Measurements from ENCODE around the gene PAQR5. TPM values are rescaled to one million over a fixed set of nuclear protein-coding genes. Genes with fewer than 3 reads are reported as not detected.

Gene PAQR5, protein sequence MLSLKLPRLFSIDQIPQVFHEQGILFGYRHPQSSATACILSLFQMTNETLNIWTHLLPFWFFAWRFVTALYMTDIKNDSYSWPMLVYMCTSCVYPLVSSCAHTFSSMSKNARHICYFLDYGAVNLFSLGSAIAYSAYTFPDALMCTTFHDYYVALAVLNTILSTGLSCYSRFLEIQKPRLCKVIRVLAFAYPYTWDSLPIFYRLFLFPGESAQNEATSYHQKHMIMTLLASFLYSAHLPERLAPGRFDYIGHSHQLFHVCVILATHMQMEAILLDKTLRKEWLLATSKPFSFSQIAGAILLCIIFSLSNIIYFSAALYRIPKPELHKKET
- total RNA-seq (2012; rRNA removed), result 11.4 and 17.5 TPM in 2 replicates

DNA sequence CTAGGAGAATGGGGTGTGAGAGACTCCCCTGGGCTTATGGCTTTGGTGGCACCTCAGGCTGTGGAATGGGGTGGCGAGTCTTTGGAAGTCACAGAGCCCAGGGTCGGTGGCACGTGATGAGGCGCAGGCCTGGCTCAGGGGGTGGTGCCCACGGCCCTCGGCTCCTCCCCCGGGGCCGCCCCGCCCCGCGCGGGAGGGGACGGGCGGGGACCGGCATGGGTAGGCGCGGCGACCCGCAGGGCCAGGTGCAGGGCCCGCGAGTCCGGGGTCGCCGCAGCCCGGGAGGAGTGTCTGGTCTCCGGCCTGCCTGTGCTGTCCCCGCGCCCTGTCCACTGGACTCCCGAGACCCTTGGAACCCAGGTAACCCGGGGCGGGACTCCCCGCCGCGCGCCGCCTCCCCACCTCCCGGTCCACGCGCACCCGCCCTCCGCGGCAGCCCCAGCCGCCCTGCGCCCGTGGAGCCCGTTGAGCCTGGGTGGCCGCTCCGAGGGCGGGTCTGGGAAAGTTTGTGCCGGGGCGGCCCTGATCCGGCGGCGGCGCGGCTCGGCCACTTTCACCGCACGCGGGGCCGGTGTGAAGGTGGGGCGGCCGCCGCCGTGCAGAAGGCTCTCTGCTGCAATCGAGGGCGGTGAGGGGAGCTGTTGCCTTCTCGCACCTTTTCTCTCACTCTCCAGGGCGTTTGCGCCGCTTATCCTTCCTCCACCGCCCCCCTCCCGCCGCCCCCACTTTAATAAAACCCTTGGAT is at the start of gene PAQR5:
TSS of gene PAQR5 (plus strand) at position 216 of the 745 bp plus-strand sequence. CDS start 61,169 bp downstream, outside the sequence.
- Histone ChIP-seq H3K4me1 (ENCODE audit: control insufficient read depth, insufficient read depth, low read length) (peaks cover 34% of the 10 kb centered on the region), H3K27me3 (ENCODE audit: control insufficient read depth, insufficient read depth, low read length) (no peaks in the 10 kb centered on the region), H3K9me3 (replicated peaks; ENCODE audit: low read length) (no peaks in the 10 kb centered on the region), H3K9ac (ENCODE audit: low read depth, low read length) (peak within 1 kb of the TSS; percentile 82), H3K4me3 (ENCODE audit: low read length) (peak within 1 kb of the TSS; percentile 84), H3K4me2 (ENCODE audit: low read length) (peak within 1 kb of the TSS; percentile 83), H3K36me3 (ENCODE audit: insufficient read depth, low read length) (no peaks in the 10 kb centered on the region)

DNA sequence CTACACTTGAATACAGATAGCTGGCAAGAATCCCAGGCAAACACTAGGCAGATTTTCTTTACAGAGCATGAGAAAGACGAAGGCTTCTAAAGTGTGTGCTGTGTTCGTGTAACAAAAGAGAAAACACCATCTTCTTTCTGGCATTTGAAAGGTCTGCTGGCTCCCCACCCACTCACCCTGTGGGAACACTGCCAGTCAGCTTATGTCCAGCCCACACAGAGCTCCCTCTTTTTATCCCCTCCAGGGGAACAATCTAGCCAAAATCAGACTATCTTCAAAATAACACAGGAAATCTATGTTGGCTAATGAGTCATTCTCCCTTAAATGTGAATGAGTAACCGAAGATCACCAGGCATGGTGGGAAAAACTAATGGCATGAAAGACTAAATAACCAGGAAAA is 45.6 kb upstream of the PAQR5 start:
- peaks cover 16% of the 10 kb centered on the region for H3K4me1 ChIP-seq (ENCODE audit: control insufficient read depth, insufficient read depth, low read length)
- H3K36me3 ChIP-seq (ENCODE audit: insufficient read depth, low read length), result no peaks in the 10 kb centered on the region
- peak overlapping the region; percentile 62 for H3K9ac ChIP-seq (ENCODE audit: low read depth, low read length)
- H3K9me3 ChIP-seq (replicated peaks; ENCODE audit: low read length), result no peaks in the 10 kb centered on the region
- H3K27me3 ChIP-seq (ENCODE audit: control insufficient read depth, insufficient read depth, low read length), result no peaks in the 10 kb centered on the region
- peak overlapping the region; percentile 74 for H3K4me2 ChIP-seq (ENCODE audit: low read length)
- peak overlapping the region; percentile 39 for H3K4me3 ChIP-seq (ENCODE audit: low read length)

DNA sequence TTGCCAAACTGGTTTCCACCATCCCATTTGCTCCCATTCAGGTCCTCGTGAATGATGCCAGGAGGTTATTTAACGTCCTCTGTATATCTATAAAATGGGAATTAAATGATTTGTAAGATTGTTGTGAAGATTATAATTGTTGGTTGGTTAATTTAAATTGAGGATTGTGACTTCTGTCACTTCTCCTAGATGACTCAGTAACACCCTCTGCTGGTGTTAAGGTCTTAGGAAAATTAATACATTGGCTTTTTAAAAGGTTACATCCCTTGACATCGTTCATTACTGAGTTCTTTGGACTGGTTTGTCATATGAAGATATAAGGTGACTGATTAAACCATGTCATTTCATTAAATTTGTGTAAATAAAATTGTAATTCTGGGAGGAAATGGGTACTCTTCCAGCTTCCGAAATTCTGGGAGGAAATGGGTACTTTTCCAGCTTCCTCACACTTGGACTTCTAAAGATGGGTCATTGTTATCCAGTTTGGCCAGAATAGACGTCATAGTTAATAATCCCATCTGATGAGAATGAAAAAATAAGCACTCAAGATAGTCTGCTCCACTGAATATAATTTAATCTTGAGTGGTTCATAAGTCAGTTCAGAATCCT is 33.3 kb upstream of the PAQR5 start:
- H3K4me2 ChIP-seq (ENCODE audit: low read length), result no peak overlapping the region
- no peak overlapping the region for H3K9ac ChIP-seq (ENCODE audit: low read depth, low read length)
- H3K4me1 ChIP-seq (ENCODE audit: control insufficient read depth, insufficient read depth, low read length), result no peaks in the 10 kb centered on the region
- no peaks in the 10 kb centered on the region for H3K9me3 ChIP-seq (replicated peaks; ENCODE audit: low read length)
- H3K4me3 ChIP-seq (ENCODE audit: low read length), result no peak overlapping the region
- no peaks in the 10 kb centered on the region for H3K27me3 ChIP-seq (ENCODE audit: control insufficient read depth, insufficient read depth, low read length)
- peaks cover 7% of the 10 kb centered on the region for H3K36me3 ChIP-seq (ENCODE audit: insufficient read depth, low read length)

DNA sequence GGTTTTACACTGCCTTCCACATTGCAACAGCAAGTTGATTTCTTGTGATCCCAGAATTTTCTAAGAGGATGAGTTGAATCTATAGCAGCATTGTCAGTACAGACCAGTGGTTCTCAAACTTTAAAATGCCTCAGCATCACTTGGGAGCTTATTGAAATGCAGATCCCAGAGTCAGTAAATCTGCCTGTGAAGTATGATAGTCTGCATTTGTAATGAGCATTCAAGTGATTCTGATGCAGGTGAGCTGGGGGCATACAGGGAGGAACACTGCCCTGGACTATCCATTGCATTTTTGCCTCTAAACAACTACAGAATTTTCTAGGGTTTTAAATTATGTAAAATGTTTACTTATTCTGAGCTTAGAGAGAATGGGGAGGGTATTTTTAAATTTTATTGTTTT is 27.5 kb upstream of the PAQR5 start:
- H3K27me3 ChIP-seq (ENCODE audit: control insufficient read depth, insufficient read depth, low read length), result no peaks in the 10 kb centered on the region
- no peaks in the 10 kb centered on the region for H3K9me3 ChIP-seq (replicated peaks; ENCODE audit: low read length)
- H3K4me2 ChIP-seq (ENCODE audit: low read length), result no peak overlapping the region
- H3K4me1 ChIP-seq (ENCODE audit: control insufficient read depth, insufficient read depth, low read length), result no peaks in the 10 kb centered on the region
- no peak overlapping the region for H3K4me3 ChIP-seq (ENCODE audit: low read length)
- no peak overlapping the region for H3K9ac ChIP-seq (ENCODE audit: low read depth, low read length)
- H3K36me3 ChIP-seq (ENCODE audit: insufficient read depth, low read length), result peaks cover 7% of the 10 kb centered on the region

DNA sequence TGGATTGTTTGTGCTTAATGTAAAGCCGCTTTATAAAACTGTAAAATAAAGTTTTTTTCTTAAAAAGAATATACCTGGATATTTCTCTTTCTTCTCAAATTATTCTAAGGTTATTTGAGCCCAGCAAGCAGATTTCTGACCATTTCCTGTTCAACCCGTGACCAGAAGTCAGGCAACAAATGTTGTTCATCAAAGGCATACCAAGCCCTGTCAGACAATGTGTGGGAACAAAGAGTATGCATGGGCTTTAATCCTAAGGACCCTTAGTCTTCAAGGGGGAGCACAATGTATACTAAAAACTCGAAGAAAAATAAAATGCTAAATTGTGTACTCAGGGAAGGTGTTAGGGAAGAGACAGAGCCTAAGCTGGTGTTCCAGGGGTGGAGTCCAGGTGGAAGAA is 26.6 kb upstream of the PAQR5 start:
- peaks cover 7% of the 10 kb centered on the region for H3K36me3 ChIP-seq (ENCODE audit: insufficient read depth, low read length)
- no peaks in the 10 kb centered on the region for H3K9me3 ChIP-seq (replicated peaks; ENCODE audit: low read length)
- no peaks in the 10 kb centered on the region for H3K27me3 ChIP-seq (ENCODE audit: control insufficient read depth, insufficient read depth, low read length)
- no peaks in the 10 kb centered on the region for H3K4me1 ChIP-seq (ENCODE audit: control insufficient read depth, insufficient read depth, low read length)
- no peak overlapping the region for H3K4me2 ChIP-seq (ENCODE audit: low read length)
- H3K9ac ChIP-seq (ENCODE audit: low read depth, low read length), result no peak overlapping the region
- H3K4me3 ChIP-seq (ENCODE audit: low read length), result no peak overlapping the region

DNA sequence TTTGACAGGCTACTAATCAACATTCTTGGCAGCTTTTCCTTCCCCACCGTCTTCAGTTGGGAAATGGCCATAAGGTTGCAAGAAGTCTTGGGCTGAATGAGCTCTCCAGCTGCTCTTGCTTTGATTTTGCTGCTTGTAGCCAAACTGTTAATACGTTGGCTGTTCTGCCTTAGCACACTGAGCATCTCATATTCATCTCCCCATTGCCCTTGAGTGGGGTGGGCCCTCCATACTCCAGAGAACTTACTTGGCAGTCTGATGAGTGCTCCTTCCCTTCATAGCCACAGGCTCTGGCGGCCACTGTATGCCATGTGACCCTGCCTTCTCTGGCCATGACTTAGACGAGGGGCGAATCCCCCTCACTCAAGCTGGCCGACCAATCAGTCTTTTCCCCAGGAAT is 25.8 kb upstream of the PAQR5 start:
- Histone ChIP-seq H3K4me3 (ENCODE audit: low read length) (no peak overlapping the region), H3K4me2 (ENCODE audit: low read length) (no peak overlapping the region), H3K9ac (ENCODE audit: low read depth, low read length) (no peak overlapping the region), H3K36me3 (ENCODE audit: insufficient read depth, low read length) (peaks cover 7% of the 10 kb centered on the region), H3K4me1 (ENCODE audit: control insufficient read depth, insufficient read depth, low read length) (no peaks in the 10 kb centered on the region), H3K9me3 (replicated peaks; ENCODE audit: low read length) (no peaks in the 10 kb centered on the region), H3K27me3 (ENCODE audit: control insufficient read depth, insufficient read depth, low read length) (no peaks in the 10 kb centered on the region)

DNA sequence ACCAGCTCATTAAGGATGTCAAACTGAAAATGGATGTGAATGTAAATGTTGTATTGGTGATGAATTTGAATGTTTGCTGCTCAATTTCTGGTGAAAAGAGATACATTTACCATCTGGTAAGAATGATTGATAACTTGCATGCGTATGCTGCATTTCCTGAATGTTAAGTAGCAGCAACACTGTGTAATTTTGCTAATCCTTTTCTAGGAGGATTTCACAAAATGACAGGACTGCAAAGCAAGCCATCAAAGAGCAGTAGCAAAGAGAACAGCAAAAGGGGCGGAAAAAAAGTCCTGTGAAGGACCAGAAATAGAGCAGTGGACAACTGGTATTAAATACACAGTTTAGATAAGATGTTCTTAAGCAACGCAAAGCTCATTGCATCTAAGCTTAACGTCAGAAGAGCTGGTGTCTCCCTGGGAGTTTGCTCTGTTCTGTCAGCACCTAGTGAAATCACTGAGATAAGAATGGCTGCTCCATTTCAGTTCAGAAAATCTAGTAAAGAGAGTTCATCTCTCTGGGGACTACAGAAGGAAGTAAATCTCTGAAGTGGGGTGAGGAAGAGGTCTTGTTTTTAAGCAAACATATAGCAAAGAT is 23.5 kb upstream of the PAQR5 start:
- Histone ChIP-seq H3K9ac (ENCODE audit: low read depth, low read length) (no peak overlapping the region), H3K9me3 (replicated peaks; ENCODE audit: low read length) (no peaks in the 10 kb centered on the region), H3K4me3 (ENCODE audit: low read length) (no peak overlapping the region), H3K27me3 (ENCODE audit: control insufficient read depth, insufficient read depth, low read length) (no peaks in the 10 kb centered on the region), H3K36me3 (ENCODE audit: insufficient read depth, low read length) (no peaks in the 10 kb centered on the region), H3K4me1 (ENCODE audit: control insufficient read depth, insufficient read depth, low read length) (no peaks in the 10 kb centered on the region), H3K4me2 (ENCODE audit: low read length) (no peak overlapping the region)

DNA sequence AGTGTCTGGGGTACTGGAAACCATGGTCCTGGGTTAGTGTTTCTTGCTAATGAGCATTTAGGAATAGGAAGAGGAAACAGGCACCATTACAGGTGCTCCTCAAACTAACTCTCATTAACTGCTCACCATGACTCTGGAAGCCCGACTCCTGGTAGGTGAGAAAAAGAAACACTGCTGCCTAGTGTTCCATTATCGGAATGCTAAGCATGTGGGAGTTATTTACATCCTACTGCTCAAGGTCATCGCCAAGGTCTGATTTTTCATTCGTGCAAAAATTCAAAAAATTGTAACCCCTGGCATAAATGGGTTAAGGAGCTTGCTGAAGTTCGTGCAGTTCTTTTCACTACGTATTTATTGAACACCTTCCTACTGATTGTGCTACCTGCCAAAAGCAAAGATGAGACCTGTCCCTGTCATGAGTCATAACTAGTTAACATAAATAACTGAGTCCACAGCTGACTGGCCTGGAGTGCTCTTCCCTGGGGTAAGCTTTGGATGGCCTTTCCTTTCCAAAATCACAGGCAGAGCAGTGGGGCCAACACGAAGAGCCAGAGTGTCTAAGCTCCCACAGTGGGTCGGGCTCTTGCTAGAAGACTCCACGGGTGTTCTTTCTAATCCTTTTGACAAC is 22.7 kb upstream of the PAQR5 start:
- no peaks in the 10 kb centered on the region for H3K27me3 ChIP-seq (ENCODE audit: control insufficient read depth, insufficient read depth, low read length)
- H3K4me1 ChIP-seq (ENCODE audit: control insufficient read depth, insufficient read depth, low read length), result no peaks in the 10 kb centered on the region
- no peaks in the 10 kb centered on the region for H3K9me3 ChIP-seq (replicated peaks; ENCODE audit: low read length)
- H3K4me3 ChIP-seq (ENCODE audit: low read length), result no peak overlapping the region
- no peak overlapping the region for H3K9ac ChIP-seq (ENCODE audit: low read depth, low read length)
- H3K36me3 ChIP-seq (ENCODE audit: insufficient read depth, low read length), result no peaks in the 10 kb centered on the region
- H3K4me2 ChIP-seq (ENCODE audit: low read length), result no peak overlapping the region

DNA sequence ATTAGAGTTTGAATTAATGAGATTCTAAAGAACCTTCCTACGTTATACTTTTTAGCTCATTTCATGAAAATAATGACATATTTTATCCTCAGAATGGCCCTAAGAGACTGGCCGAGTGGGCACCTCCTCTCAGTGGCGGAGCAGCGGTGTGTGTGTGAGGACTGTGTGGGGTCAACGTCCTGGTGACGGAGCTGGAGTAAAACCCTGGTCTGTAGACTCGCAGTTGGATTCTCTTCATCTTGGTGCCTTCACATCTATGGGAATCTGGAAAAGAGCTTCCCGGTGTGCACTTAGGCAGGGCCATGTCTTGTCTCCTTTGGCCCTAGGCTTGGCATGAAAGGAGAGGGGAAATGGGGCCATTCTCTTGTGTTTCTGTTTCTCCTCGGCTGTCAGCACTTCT is 21.4 kb upstream of the PAQR5 start:
- Histone ChIP-seq H3K4me3 (ENCODE audit: low read length) (no peak overlapping the region), H3K4me1 (ENCODE audit: control insufficient read depth, insufficient read depth, low read length) (no peaks in the 10 kb centered on the region), H3K27me3 (ENCODE audit: control insufficient read depth, insufficient read depth, low read length) (no peaks in the 10 kb centered on the region), H3K9ac (ENCODE audit: low read depth, low read length) (no peak overlapping the region), H3K4me2 (ENCODE audit: low read length) (no peak overlapping the region), H3K36me3 (ENCODE audit: insufficient read depth, low read length) (no peaks in the 10 kb centered on the region), H3K9me3 (replicated peaks; ENCODE audit: low read length) (no peaks in the 10 kb centered on the region)

DNA sequence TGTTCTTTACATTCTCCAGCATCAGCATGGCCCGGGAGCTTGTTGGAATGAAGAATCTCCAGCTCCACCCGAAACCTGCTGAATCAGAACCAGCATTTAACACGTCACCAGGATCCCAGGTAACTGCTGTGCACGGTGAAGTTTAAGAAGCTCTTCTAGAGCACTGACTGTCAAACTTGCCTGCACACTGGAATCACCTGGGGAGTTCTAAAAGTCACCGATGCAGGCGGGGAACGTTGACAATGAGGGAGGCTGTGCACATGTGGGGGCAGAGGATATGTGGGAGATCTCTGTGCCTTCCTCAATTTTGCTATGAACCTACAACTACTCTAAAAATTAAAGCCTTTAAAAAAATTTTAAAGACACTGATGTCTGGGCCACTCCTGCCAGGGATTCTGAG is 19.1 kb upstream of the PAQR5 start:
- Histone ChIP-seq H3K4me2 (ENCODE audit: low read length) (no peak overlapping the region), H3K9ac (ENCODE audit: low read depth, low read length) (no peak overlapping the region), H3K9me3 (replicated peaks; ENCODE audit: low read length) (no peaks in the 10 kb centered on the region), H3K36me3 (ENCODE audit: insufficient read depth, low read length) (no peaks in the 10 kb centered on the region), H3K4me1 (ENCODE audit: control insufficient read depth, insufficient read depth, low read length) (no peaks in the 10 kb centered on the region), H3K4me3 (ENCODE audit: low read length) (no peak overlapping the region), H3K27me3 (ENCODE audit: control insufficient read depth, insufficient read depth, low read length) (no peaks in the 10 kb centered on the region)

DNA sequence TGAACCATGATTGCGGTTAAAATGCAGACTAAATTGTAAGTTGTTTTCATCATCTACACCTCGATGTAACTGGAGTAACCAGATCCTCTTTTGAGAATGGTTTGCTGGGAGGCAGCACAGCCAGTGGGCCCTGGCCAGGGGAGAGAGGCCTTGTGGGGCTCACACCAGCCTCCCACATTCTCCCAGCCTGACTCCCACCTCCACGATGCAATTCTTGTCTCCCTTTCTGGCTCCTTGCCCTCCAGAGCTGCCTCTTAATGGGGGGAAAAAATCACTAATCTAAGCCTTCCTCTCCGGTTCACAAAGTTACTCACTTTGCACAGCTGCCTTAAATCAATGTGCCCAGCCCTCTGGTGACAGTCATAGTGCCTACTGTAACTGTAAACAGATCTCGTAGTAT is 17.9 kb upstream of the PAQR5 start:
- no peaks in the 10 kb centered on the region for H3K36me3 ChIP-seq (ENCODE audit: insufficient read depth, low read length)
- no peak overlapping the region for H3K9ac ChIP-seq (ENCODE audit: low read depth, low read length)
- no peaks in the 10 kb centered on the region for H3K27me3 ChIP-seq (ENCODE audit: control insufficient read depth, insufficient read depth, low read length)
- no peak overlapping the region for H3K4me3 ChIP-seq (ENCODE audit: low read length)
- no peaks in the 10 kb centered on the region for H3K4me1 ChIP-seq (ENCODE audit: control insufficient read depth, insufficient read depth, low read length)
- H3K9me3 ChIP-seq (replicated peaks; ENCODE audit: low read length), result no peaks in the 10 kb centered on the region
- H3K4me2 ChIP-seq (ENCODE audit: low read length), result no peak overlapping the region
